GM12892 (cell line): ENCODE measurements around the gene ZNF853.

Source experiments
- POLR2A ChIP-seq: IDR thresholded peaks from 2 replicates; pipeline ENCODE4 v1.6.1; 2011; ENCODE audit warnings: low read depth, low read length, control low read depth
- POLR2AphosphoS5 ChIP-seq: IDR thresholded peaks from 2 replicates; pipeline ENCODE4 v1.6.1; 2011; ENCODE audit warnings: low read depth, low read length, control low read depth
- TAF1 ChIP-seq: IDR thresholded peaks from 2 replicates; pipeline ENCODE4 v1.6.1; 2011; ENCODE audit warnings: low read depth, mild to moderate bottlenecking, control low read depth, low read length, borderline replicate concordance

GRCh38 chr7:6650086-6650485 is 34.7 kb downstream of the ZNF853 start:
- TF ChIP-seq POLR2A: no peak
- no peak for TF ChIP-seq POLR2AphosphoS5
- no peak for TF ChIP-seq TAF1
